NK-92 treated with Interleukin-12 subunit alpha and Interleukin-12 subunit beta, amount 100 ng/mL, for 24 hours (cell line): ENCODE measurements around the gene EPB41.
"Not testable (repeated sequence)": the region's sequence is repeated elsewhere in the genome, so short reads cannot be mapped to it uniquely, and the experiment has no call there.

Experiments used
- DNase-seq: peaks from one replicate; lab custom pipeline; 2025; lab: John Stamatoyannopoulos, UW

Gene EPB41

DNA sequence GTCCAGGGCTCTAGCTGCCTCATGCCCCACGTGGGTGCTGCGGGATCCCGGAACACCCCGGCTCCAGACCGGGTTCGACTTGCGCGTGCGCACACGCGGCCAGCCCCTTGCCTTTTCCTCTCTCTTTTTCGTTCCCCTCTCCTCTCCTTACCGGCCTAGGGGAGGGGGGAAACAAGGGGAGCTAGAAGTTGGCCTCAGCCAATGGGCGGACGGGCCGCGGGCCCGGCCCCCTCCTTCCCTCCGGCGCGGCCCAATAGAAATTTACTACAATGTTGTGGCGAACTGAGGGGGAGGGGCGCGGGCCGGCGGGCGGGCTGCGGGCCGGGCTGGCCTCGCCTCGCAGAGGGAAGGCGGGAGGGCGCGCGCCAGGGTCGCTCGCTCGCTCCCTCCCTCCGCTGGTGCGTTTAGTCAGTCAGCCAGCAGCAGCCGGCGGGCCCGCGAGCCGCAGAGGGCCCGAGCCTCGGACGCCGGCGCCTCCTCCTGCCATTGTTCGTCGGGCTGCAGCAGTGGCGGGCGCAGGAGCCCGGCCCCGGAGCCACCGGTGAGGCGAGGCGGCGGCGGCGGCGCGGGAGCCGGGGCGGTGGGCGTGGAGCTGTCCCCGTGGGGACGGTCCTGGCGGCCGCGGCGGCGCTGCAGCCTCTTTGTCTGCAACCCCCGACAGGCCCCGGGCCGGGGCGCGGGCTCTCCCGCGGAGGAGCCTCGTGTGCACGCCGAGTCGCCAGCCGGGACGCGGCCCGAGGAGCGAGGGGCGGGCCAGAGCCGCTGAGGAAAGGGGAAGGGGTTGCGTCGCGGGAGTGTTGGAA lies at the start of gene EPB41:
EPB41 (plus strand) TSS at position 342 of the 803 bp plus-strand sequence. CDS start 72,869 bp downstream, outside the sequence.
- peak; percentile 91 for DNase-seq

DNA sequence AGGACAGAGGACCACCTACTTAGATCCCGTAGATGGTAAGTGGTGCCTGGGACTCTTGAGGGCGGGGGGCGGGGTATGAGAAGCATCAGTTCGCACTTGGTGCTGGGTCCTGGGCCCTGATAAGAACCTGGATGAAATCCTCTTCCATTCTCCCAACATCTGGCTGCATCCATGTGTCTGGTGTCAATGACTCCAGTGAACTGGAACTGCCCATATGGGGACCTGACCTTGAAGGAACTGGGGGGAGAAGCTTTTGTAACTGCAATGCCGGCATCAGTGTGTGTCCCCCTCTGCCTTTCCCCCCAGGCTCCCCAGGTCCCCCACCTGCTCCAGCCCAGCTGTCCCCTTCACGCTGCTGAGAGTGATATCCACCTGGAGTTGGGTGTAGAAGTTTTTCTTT lies 49.7 kb upstream of the EPB41 start:
- no peak for DNase-seq

DNA sequence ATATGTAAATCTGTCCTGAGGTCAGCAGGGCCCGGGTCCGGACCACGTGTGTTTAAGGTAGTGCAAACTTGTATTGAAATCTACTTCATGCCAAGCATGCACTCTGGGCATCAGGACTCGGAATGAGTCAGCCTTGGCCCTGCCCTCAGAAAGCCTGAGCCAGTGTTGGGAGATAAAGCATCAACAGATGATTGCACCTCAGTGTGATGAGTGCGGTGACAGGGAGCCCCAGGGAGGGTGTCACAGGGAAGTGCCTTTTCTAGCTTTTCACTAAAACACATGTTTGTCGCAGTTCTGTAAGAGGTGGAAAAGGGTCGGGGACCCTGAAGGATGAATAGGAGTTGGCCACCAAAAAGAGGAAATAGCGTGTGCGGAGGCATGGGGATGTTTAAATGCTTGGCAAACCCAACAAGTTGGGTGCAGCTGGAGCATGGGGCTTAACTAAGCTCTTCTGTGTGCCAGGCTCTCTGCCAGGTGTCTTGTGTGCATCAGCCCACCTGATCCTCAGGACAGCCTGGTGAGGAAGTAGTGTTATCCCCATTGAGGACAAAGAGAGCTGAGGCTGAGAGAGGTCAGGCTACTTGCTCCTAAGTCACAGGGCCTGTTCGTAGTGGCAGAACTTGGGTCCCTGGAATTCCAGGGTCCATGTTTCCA lies 48.2 kb upstream of the EPB41 start:
- DNase-seq, result no peak

DNA sequence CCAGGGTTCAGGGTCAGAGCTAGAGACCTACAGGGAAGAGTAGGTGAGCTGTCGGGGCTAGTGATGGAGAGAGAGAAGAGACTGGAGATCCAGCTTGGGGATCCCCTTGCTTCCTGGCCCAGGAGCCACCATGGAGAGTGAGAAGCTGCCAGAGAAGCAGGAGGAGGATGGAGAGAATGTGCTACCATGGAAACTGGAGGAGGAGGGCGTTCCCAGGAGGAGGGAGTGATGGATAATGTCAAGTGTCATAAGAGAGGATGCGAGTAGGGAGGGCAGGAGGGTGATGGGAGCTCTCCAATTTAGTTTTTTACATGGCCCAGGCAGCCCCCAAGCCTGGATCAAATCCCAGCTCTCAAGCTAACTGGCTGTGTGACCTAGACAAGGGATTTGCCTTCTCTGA lies 46.5 kb upstream of the EPB41 start:
- no peak for DNase-seq

DNA sequence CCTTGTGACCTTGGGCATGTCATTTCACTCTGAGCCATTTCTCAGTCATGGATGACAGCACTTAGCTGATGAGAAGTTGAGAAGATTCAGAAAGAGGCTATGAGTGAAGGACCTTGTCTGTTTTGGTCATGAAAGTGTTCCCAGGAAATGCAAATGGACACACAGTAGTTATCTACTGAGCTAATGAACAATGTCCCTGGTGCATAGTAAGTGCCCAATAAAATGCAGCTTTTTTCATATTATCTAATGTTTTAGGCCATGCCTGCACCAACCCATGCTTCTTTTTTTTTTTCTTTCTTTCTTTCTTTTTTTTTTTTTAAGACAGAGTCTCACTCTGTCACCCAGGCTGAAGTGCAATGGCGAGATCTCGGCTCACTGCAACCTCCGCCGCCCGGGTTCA lies 44.4 kb upstream of the EPB41 start:
- DNase-seq, result no peak

DNA sequence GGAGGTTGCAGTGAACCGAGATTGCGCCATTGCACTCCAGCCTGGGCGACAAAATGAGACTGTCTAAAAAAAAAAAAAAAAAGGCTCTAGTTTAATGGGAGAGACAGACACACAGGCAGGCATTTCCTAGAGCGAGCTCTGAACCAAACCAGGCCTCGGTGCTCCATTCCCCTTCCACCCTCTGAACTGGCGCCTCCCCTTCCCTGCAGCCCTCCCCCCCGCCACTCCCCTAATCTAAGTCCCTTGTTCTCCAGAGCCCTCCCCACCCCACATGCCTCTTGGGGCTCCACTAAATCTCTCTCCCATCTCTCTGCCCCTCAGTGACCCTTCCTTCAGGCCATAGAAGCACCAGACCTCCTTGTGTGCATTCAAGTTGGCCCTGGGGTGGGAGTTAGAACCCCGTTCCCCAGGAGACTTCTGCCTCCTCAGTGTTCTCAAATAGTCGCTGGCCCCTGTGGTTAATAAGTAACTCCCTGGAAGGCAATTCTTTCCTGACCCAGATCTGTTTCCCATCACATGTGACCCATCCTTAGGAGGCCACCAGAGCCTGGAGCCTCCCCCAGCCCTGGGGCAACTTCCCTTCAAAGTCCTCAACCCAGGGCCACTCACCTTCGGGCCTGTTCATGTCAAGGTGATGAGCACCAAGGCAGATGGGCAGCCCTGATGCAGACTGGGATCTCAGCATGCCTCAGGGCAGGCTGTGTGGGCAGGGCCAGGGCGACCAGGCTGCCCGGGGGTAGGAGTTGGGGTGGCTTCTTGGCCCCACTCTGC lies 42.6 kb upstream of the EPB41 start:
- no peak for DNase-seq

DNA sequence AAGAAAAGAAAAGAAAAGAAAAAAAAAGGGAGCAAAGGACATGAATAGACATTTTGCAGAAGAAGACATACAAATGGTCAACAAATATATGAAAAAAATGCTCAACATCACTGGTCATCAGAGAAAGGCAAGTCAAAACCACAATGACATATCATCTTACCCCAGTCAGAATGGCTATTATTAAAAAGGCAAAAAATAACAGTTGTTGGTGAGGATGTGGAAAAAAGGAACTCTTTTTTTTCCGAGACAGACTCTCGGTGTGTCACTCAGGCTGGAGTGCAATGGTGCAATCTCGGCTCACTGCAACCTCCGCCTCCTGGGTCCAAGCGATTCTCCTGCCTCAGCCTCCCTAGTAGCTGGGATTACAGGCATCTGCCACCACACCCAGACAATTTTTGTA lies 39.2 kb upstream of the EPB41 start:
- DNase-seq, result not testable (repeated sequence)

DNA sequence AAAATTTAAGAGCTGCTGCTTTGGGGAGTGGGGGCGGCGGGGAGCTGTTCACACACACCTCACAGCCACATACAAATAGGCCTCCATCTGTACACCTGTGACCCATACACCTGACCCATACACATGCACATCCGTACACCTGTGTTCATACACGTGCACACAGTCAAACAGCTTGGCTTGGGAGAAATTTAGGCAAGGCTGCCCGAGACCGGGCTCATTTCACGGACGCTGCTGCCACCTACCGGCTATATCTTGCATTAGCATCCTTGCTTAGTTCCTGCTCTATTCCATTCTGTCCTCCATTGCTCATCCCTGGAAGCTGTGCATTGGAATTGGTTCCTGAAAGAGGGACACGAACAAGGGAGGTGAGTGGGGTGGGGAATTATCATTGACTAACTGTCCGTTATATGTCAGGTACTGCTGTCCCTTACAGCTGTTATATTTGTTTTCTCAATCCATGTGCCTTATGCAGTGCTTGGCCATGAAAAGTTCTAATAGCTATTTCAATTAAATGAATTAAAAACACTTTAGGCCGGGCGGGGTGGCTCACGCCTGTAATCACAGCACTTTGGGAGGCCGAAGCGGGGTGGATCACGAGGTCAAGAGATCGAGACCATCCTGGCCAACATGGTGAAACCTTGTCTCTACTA lies 37.1 kb upstream of the EPB41 start:
- peak; percentile 49 for DNase-seq

DNA sequence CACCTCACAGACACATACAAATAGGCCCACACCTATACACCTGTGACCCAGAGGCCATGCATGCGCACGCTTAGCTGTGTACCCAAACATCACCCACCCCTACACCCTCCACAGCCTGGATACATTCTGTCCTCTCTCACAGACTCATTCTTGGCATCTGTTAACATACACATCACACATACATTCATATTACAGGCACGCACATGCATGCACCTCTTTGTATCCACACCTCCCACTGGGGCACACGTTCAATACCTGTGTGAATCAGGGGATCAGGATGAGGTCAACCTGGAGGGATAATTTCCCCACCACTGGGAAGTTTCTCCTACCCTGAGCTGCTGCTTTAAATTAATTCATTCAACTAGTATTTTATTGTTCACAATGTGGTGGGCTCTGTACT lies 35.6 kb upstream of the EPB41 start:
- DNase-seq, result no peak

DNA sequence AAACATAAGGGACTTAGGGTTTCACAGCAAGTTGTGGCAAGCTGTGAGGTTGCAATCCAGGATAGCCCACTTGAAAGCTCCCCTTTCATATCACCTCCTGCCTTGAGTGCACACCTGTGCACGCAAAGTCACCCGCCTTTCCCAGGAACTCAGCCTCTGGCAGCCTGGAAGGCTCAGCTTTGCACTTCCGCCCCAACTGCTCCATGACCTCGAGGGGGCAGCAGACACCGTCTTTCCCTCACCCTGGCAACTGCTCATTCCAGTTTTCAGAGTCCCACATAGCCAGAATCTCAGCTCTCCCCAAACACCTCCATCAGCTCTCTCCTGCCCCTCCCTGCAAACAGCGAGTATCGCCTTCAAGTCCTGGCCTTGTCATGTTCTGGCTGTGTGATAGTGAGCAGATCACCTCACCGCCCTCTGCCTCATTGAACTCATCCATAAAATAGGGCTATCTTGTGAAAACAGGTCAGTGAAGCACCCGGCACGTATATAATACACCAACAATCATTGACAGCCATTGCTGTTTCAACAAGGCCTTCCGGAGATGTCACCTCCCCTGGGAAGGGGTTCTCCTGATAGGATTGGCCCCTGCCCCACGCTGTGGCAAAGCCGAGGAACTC lies 32.2 kb upstream of the EPB41 start:
- DNase-seq, result peak; percentile 67

DNA sequence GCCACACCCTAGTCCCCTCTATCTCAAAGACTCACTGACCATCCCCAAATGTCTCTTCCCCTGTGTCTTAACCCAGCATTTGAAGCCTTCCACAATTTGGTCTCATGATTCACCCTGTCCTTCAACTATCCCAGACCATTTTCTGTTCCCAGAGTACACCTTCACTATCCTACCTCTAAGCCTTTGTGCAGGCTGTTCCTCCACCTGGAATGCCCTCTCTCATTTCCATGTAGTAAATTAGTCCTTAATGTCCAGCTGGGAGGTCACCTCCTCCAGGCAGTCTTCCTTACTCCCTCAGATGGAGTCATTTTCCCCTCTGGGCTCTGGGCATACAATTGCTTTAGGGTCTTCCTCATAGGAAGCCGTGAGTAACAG lies 31.1 kb upstream of the EPB41 start:
- DNase-seq, result no peak

DNA sequence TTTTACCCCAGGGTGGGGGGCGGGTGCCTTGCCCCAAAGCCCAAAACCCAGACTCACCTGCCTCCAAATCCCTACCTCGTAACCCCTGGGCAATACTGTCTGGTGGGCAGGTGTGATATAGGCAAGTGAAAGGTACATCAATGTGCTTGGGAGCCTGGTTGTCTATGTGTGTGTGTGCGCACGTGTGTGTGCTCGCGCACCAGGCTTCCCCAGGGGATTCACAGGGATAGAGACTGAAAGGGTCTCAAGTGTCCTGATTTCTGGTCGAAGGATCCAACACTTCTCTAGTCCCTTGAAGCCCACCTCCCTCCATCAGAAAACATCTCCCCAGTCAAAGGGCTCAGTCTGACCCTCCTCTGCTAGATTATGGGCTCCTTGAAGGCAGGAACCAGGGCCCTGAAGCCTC lies 28.9 kb upstream of the EPB41 start:
- DNase-seq, result no peak

DNA sequence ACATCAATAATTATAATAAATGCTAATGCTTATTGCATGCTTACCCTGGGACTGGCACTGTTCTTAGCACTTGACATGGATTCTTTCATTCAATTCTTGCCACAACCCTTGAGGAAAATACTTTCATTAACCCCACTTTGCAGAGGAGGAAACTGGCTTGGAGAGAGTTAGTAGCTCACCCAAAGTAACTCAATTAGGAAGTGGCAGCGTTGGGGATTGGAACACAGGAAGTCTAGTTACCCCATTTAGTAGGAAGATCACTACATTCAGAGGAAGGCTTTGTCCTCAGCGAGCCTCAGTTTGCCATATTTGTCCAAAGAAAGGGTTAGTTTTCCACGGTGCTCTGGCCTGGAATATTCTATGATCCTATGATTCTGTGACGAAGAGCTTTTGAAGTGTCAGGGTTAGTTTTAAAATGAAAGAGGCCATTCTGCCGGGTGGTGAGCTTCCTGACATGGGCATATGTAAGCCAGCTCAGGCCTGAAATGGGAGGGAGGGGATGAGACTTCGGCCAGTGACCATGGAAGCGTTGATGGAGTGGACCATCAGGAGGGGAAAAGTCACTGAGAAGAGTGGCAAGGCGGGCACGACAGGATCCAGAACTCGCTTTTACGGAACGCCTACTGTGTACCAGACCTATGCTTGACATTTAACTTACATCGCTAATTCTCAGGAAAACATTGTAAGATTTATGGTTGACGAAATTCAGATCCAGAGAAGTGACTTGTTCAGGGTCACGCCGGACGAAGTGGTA lies 28.2 kb upstream of the EPB41 start:
- DNase-seq, result no peak

DNA sequence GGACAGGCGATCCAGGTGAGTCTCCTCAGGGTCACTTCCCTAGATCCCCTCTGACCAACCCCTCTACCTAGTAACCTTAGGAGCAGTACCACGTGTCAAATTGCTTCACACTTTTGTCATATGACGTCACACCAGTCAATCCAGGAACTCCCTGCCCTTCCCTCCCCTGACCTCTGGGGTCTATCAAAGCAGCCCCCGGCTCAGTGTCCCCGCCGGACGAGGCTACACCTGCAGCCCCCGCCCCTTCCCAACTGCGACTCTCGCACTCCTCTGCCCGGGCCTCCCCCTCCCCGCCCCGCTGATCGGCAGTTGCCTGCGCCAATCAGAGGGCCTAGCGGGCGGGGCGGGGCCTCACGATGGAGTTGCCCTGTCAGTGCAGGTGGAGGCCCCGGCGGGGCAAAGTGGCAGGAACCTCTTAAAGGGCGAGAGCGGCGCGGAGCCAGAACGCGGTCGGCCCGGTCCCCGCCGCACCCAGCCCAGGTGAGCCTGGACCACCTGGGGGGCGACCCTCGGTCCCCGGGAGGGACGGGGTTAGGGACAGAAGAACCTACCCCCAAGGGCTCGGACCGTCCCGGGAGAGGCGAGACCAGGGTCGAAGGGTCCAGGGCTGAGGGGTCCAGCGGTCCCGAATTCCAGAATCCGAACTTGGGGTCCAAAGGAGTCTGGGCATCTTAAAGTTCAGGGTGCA lies 27.5 kb upstream of the EPB41 start:
- DNase-seq, result peak; percentile 86

DNA sequence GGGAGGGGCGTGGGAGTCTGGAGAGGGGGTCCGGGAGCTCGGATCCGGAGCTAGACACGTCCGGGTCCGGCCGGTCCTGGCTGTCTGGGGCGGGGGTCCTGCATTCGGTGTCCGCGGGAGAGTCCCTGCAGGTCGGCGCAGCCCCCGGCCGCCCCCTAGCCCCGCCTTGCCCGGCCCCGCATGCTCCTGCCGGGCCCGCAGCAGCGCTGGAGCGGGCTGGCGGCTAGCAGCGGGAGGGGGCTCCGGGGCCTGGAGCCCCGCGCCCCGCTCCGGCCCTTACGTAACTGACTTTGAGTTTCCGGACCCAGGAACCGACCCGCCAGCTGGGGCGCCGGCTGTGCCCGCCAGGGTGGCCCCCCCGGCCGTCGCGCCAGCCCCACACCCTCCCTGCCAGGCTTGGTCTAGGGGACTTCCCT lies 26.9 kb upstream of the EPB41 start:
- peak; percentile 33 for DNase-seq

DNA sequence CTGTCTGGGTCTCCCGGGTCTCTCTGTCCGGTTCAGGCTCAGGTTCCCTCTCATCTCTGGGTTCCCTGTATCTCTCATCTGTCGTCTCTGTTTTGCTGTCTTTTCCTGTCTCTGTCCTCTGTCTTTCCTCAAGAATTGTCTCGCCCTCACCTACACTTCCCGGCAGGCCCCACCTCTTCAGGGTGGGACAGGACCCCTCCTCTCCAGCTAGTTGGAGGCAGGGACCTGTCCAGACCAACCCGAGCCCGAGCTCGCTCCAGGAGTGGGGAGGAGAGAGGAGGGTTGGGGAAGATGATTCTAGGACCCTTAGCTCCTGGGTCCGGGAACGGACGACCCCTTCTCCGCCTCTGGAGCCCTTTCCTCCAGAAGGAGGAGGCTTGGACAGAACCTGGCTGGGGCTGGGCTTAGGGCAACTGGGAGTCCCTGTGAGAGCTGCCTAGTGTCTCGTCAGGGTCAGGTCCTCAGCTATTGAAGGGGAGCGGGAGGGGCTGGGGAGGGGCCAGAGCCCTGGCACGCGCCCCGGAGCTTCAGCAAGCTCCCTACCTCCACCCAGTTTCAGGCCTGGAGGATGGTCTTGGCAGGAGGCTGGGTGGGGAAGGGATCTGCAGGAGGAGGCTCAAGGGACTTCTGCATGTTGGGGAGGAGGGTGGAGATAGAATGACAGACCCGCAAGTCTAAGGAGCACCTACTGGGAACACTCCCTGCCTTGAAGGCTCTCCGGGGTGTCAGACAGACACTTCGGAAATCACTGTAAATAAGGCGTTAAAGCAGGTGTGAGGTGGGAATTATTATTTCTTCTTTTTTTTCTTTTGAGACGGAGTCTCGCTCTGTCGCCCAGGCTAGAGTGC lies 26.3 kb upstream of the EPB41 start:
- DNase-seq, result no peak

DNA sequence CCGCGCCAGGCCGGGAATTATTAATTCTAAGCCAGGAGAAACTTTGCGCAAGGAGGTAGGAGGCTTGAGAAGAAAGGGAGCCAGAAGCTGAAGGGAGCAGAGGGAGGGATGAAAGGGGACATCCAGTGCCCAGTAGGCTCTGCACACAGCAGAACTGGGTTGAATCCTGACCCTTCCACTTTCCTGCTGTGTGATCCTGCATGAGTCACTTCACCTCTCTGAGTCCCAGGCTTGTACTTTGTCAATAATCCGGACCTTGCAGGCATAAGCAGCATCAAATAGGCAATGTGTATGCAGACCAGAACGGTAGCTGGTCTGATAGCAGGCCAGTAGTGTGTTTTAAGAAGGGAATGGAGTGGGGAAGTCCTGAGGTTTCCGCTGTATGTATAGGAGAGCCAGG lies 25.5 kb upstream of the EPB41 start:
- no peak for DNase-seq

DNA sequence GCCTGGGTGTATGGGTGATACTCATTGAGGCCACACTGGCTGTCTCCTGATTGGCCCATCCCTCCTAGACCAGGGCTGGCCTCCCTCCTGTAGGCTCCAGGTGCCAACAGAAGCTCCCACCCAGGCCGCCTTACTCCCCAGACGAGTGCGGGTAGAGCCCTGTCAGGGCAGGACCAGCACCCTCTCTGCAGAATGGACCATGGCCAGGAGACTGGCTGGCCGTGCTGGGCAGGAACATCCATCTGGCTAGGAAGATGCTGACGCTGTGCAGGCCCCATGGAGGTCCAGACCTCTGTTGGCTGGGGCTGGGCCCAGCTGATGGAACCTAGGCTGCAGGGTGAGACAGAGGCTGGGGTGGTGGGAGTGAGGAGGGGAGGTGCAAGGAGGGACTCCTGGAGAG lies 25.0 kb upstream of the EPB41 start:
- no peak for DNase-seq

DNA sequence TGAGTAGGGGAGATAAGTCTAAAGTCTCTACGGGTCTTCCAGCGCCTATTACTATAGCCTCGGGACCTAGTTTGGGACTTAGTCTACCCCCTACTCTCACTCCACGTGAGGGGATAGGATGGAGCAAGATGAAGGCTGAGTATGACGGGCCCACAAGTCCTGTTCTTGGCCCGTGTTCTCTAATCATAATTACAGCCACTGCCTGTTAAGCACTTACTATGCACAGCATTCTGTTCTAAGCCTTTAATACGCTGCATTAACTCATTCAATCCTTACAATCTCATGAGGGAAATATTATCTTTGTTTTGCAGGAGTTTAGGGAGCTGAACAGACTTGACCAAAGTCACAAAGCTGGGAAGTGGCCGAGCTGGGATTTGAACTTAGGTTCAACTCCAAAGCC lies 23.9 kb upstream of the EPB41 start:
- no peak for DNase-seq

DNA sequence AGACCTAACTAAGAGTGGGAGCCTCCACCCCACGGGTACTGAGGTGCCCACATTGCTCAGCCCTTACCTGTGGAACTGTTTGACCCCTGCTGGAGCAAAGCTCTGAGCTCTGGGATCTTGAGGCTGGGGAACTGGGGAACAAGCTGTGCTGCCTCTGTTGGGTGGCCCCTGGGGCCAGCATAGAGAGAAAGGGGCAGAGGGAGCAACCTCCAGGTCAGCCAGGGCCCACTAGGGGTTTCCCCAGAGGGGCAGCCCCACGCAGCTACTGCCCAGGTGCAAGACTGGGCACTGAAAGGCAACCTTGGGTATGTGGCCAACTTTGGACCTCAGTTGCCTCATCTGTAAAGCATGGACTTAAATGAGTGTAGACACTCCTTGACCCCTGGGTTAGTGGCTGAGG lies 23.5 kb upstream of the EPB41 start:
- DNase-seq, result no peak
